GM06990 (cell line): Measurements from ENCODE around the gene WWTR1.

ENCODE experiments used
- DNase-seq: peaks from one replicate; pipeline ENCODE4 v3.0.0-alpha.2; 2011; ENCODE audit not compliant: insufficient read length; ENCODE audit errors: extremely low read depth
- H3K27me3 ChIP-seq: replicated peaks from 2 replicates; pipeline ENCODE4 v1.6.0; 2011; ENCODE audit warnings: low read length; ENCODE audit not compliant: control insufficient read depth, insufficient read depth
- H3K36me3 ChIP-seq: 2 replicates; pipeline ENCODE4 v1.5.1; 2011; ENCODE audit warnings: low read length; ENCODE audit not compliant: control insufficient read depth, insufficient read depth
- H3K4me3 ChIP-seq: replicated peaks from 2 replicates; pipeline ENCODE4 v1.5.1; 2011; ENCODE audit warnings: low read depth, mild to moderate bottlenecking, control low read depth, low read length
- CTCF ChIP-seq: IDR thresholded peaks from 2 replicates; pipeline ENCODE4 v1.5.1; 2011; ENCODE audit warnings: low read length, control low read depth, mild to moderate bottlenecking, inconsistent platforms; ENCODE audit not compliant: insufficient read depth, poor library complexity, severe bottlenecking

WWTR1 gene

GRCh38 chr3:149487598-149488197, 170.1 kb downstream of the WWTR1 start:
- Histone ChIP-seq H3K4me3 (no peak overlapping the region), H3K36me3 (no peaks in the 10 kb centered on the region), H3K27me3 (no peaks in the 10 kb centered on the region; the same call in 1 of the 2 replicates)
- DNase-seq, result no peak
- TF ChIP-seq CTCF, result peak; percentile 80

GRCh38 chr3:149486726-149487125, 171.1 kb downstream of the WWTR1 start:
- Histone ChIP-seq H3K4me3 (no peak overlapping the region), H3K36me3 (no peaks in the 10 kb centered on the region), H3K27me3 (no peaks in the 10 kb centered on the region; the same call in 1 of the 2 replicates)
- no peak for DNase-seq
- TF ChIP-seq CTCF, result no peak

GRCh38 chr3:149481491-149481890, 176.3 kb downstream of the WWTR1 start:
- TF ChIP-seq CTCF, result no peak
- Histone ChIP-seq H3K27me3 (no peaks in the 10 kb centered on the region; the same call in 1 of the 2 replicates), H3K4me3 (no peak overlapping the region), H3K36me3 (no peaks in the 10 kb centered on the region)
- no peak for DNase-seq

- DNase-seq, result no peak
- Histone ChIP-seq H3K4me3 (no peak overlapping the region), H3K27me3 (no peaks in the 10 kb centered on the region; the same call in 1 of the 2 replicates), H3K36me3 (no peaks in the 10 kb centered on the region)
- no peak for TF ChIP-seq CTCF
Measured at GRCh38 chr3:149481056-149481455, 176.8 kb downstream of the WWTR1 start.

- no peaks in the 10 kb centered on the region for H3K36me3 ChIP-seq
- peak; percentile 97 for TF ChIP-seq CTCF
- H3K27me3 ChIP-seq, result no peaks in the 10 kb centered on the region; the same call in 1 of the 2 replicates
- peak; percentile 23 for DNase-seq
- no peak overlapping the region for H3K4me3 ChIP-seq
Measured at GRCh38 chr3:149480326-149481017, 177.4 kb downstream of the WWTR1 start.
